ENCODE results near the gene COL6A3. TPM values are rescaled to one million over a fixed set of nuclear protein-coding genes. Genes with fewer than 3 reads are reported as not detected.

Gene COL6A3
- total RNA-seq, 3 donors from 2014 or later: 20.9 to 235 (median 194) TPM

DNA sequence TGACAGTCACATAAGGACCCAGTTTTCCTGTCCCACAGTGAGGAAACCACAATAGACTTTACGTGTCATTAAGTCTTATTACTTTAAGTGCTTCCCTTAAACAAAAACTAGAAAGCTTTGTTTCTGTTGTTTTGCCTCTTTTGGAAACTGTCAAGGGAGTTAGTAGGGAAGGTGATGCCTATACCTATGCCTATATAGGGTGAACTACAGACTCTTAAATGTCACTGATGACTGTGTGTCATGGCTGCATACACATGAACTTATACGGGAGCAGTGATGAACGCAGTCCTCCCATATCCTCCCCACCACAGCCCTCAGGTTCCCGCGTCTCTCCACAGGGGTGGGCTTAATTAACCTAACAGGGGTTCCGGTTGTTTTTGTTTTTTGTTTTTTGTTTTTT lies 97.6 kb downstream of the COL6A3 start:
- intact Hi-C loops (cut with DNase I, micrococcal nuclease): loop anchor here in 1 of 2 donors (10.0 kb wide), 1 partner anchor 98 kb away; the partner anchor contains the start of gene COL6A3
- Histone ChIP-seq H3K36me3 (ENCODE audit: low read depth) (no peaks in the 10 kb centered on the region), H3K9me3 (no peaks in the 10 kb centered on the region), H3K4me1 (ENCODE audit: low read depth) (peaks cover 7% of the 10 kb centered on the region), H3K4me3 (no peak overlapping the region)
- DNase-seq (no peak), ATAC-seq (no peak)
- TF ChIP-seq, protein P1, sequence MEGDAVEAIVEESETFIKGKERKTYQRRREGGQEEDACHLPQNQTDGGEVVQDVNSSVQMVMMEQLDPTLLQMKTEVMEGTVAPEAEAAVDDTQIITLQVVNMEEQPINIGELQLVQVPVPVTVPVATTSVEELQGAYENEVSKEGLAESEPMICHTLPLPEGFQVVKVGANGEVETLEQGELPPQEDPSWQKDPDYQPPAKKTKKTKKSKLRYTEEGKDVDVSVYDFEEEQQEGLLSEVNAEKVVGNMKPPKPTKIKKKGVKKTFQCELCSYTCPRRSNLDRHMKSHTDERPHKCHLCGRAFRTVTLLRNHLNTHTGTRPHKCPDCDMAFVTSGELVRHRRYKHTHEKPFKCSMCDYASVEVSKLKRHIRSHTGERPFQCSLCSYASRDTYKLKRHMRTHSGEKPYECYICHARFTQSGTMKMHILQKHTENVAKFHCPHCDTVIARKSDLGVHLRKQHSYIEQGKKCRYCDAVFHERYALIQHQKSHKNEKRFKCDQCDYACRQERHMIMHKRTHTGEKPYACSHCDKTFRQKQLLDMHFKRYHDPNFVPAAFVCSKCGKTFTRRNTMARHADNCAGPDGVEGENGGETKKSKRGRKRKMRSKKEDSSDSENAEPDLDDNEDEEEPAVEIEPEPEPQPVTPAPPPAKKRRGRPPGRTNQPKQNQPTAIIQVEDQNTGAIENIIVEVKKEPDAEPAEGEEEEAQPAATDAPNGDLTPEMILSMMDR (IDR thresholded peaks at IDR 0.05): no peak

- Histone ChIP-seq H3K36me3 (ENCODE audit: low read depth) (no peaks in the 10 kb centered on the region), H3K4me1 (ENCODE audit: low read depth) (peaks cover 7% of the 10 kb centered on the region), H3K4me3 (no peak overlapping the region), H3K9me3 (no peaks in the 10 kb centered on the region)
- no peak for ATAC-seq
- TF ChIP-seq, protein P1 (IDR thresholded peaks at IDR 0.05): no peak
- intact Hi-C loops (cut with DNase I, micrococcal nuclease): loop anchor here in 1 of 2 donors (10.0 kb wide), 1 partner anchor 99 kb away; the partner anchor contains the start of gene COL6A3
- no peak for DNase-seq
Measured at GRCh38 chr2:237315829-237316225, 98.1 kb downstream of the COL6A3 start.

DNA sequence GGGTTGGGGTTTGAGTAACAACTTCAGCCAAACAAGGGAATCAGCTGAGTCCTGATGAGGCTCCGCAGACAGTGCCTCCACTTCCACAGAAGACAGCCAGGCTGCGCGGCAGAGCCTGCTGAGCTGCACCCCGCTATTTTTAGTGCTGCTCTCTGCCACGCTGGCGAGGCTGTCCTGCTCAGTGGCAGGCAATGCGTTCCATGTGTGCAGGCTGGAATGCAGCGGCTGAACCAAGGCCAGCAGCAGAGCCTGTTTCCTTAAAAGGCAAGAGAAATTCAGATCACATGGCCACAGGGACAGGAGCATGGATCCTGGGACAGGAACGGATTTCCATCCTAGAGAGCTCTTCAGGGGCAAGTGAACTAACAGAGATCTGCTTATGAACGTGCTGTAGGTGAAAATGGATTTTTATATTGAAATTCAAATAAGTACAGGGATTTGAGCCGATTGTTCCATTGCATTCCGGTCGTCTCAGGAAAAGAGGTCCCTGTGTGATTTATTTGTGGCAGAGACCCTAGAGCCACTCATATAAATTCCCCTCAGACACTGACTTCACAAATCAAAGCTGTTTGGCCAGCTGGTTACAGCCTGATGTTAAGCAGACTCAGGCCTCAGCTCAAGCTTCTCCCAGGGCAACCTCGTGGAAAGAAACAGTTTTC lies 98.7 kb downstream of the COL6A3 start:
- intact Hi-C loops (cut with DNase I, micrococcal nuclease): loop anchor here in 1 of 2 donors (10.0 kb wide), 1 partner anchor 100 kb away; the partner anchor contains the start of gene COL6A3
- H3K4me1 ChIP-seq (ENCODE audit: low read depth): peaks cover 7% of the 10 kb centered on the region

GRCh38 chr2:237314681-237315080 lies 99.3 kb downstream of the COL6A3 start:
- H3K4me1 ChIP-seq (ENCODE audit: low read depth): peaks cover 7% of the 10 kb centered on the region
- ATAC-seq (no peak), DNase-seq (no peak)
- TF ChIP-seq, protein P1 (IDR thresholded peaks at IDR 0.05): no peak
- no peak overlapping the region for H3K4me3 ChIP-seq
- intact Hi-C loops (cut with DNase I, micrococcal nuclease): loop anchor here in 1 of 2 donors (10.0 kb wide), 1 partner anchor 100 kb away; the partner anchor contains the start of gene COL6A3
- H3K36me3 ChIP-seq (ENCODE audit: low read depth): no peaks in the 10 kb centered on the region
- no peaks in the 10 kb centered on the region for H3K9me3 ChIP-seq

More for the DNA sequence above, 98.7 kb downstream of the COL6A3 start:
- Histone ChIP-seq H3K36me3 (ENCODE audit: low read depth) (no peaks in the 10 kb centered on the region), H3K9me3 (no peaks in the 10 kb centered on the region), H3K4me3 (no peak overlapping the region)
- TF ChIP-seq, protein P1 (IDR thresholded peaks at IDR 0.05): no peak
- ATAC-seq (peak; percentile 71), DNase-seq (peak; percentile 48 to 80 (median 65))

GRCh38 chr2:237314198-237314597 lies 99.8 kb downstream of the COL6A3 start:
- DNase-seq (no peak), ATAC-seq (no peak)
- H3K36me3 ChIP-seq (ENCODE audit: low read depth): no peaks in the 10 kb centered on the region
- H3K4me1 ChIP-seq (ENCODE audit: low read depth): peaks cover 7% of the 10 kb centered on the region
- TF ChIP-seq, protein P1 (IDR thresholded peaks at IDR 0.05): no peak
- intact Hi-C loops (cut with DNase I, micrococcal nuclease): loop anchor here in 1 of 2 donors (10.0 kb wide), 1 partner anchor 101 kb away; the partner anchor contains the start of gene COL6A3
- no peaks in the 10 kb centered on the region for H3K9me3 ChIP-seq
- no peak overlapping the region for H3K4me3 ChIP-seq
